BLaER1 treated with 17β-estradiol and CSF1 and Interleukin-3, amounts not matched to agents 10 nM and 100 nM (cell line): ENCODE data around the gene CCDC127.

Experiments
- H3K27ac ChIP-seq, 11 experiments: shearing (Covaris generic); formaldehyde crosslinking; 2 replicates each; pipeline ENCODE4 v1.8.1; 2022
- H3K27me3 ChIP-seq, 11 experiments: shearing (Covaris generic); formaldehyde crosslinking; 2 replicates each; pipeline ENCODE4 v1.8.1; 2022
- H3K36me3 ChIP-seq, 11 experiments: shearing (Covaris generic); formaldehyde crosslinking; 2 replicates each; pipeline ENCODE4 v1.8.1; 2022
- H3K4me1 ChIP-seq, 10 experiments: shearing (Covaris generic); formaldehyde crosslinking; 2 replicates each; pipeline ENCODE4 v1.8.1; 2022
- H3K4me2 ChIP-seq, 11 experiments: shearing (Covaris generic); formaldehyde crosslinking; 2 replicates each; pipeline ENCODE4 v1.8.1; 2022
- H3K4me3 ChIP-seq, 10 experiments: shearing (Covaris generic); formaldehyde crosslinking; 2 replicates each; pipeline ENCODE4 v1.8.1; 2022
- H3K9ac ChIP-seq, 11 experiments: shearing (Covaris generic); formaldehyde crosslinking; 2 replicates each; pipeline ENCODE4 v1.8.1; 2022
- H3K9me3 ChIP-seq, 11 experiments: shearing (Covaris generic); formaldehyde crosslinking; replicated peaks in 1 of 11; 2 replicates each; pipeline ENCODE4 v1.8.1; 2022
- H4K20me1 ChIP-seq, 11 experiments: shearing (Covaris generic); formaldehyde crosslinking; 2 replicates each; pipeline ENCODE4 v1.8.1; 2022
- Cebpa-rat ChIP-seq, 11 experiments: shearing (Covaris generic); IDR thresholded peaks; 2 replicates each; pipeline ENCODE4 v1.8.1; 2022

Gene CCDC127

GRCh38 chr5:190366-191035, 27.5 kb downstream of the CCDC127 start:
- Histone ChIP-seq H3K27ac (peak overlapping the region in 7 of 11 experiments; percentile 26 to 85 (median 71); a peak in 14 of 22 replicates), H3K4me2 (peak overlapping the region; percentile 65 to 100 (median 90)), H3K27me3 (peaks cover 0 to 71% (median 0%) of the 10 kb centered on the region in 11 experiments; a peak in 11 of 22 replicates), H3K9me3 (peaks cover 0 to 6% (median 0%) of the 10 kb centered on the region in 11 experiments; a peak in 1 of 22 replicates), H3K36me3 (peaks cover 0 to 19% (median 0%) of the 10 kb centered on the region in 11 experiments; a peak in 9 of 22 replicates), H4K20me1 (peaks cover 0 to 42% (median 0%) of the 10 kb centered on the region in 11 experiments; a peak in 5 of 22 replicates), H3K4me3 (peak overlapping the region in 9 of 10 experiments; percentile 21 to 75 (median 54); a peak in 15 of 20 replicates), H3K4me1 (peaks cover 50 to 100% (median 98%) of the 10 kb centered on the region in 10 experiments), H3K9ac (peak overlapping the region in 8 of 11 experiments; percentile 20 to 83 (median 65); a peak in 16 of 22 replicates)
- no peak for TF ChIP-seq Cebpa-rat (IDR thresholded peaks at IDR 0.05)

GRCh38 chr5:189976-190365, 28.0 kb downstream of the CCDC127 start:
- Histone ChIP-seq H3K9ac (peak overlapping the region in 6 of 11 experiments; percentile 40 to 83 (median 76); a peak in 10 of 22 replicates), H3K9me3 (peaks cover 0 to 6% (median 0%) of the 10 kb centered on the region in 11 experiments; a peak in 1 of 22 replicates), H4K20me1 (peaks cover 0 to 42% (median 0%) of the 10 kb centered on the region in 11 experiments; a peak in 5 of 22 replicates), H3K4me2 (peak overlapping the region; percentile 65 to 100 (median 90); a peak in 21 of 22 replicates), H3K4me1 (peaks cover 50 to 100% (median 98%) of the 10 kb centered on the region in 10 experiments), H3K27ac (peak overlapping the region in 6 of 11 experiments; percentile 57 to 85 (median 76); a peak in 11 of 22 replicates), H3K36me3 (peaks cover 0 to 14% (median 0%) of the 10 kb centered on the region in 11 experiments; a peak in 8 of 22 replicates), H3K4me3 (peak overlapping the region in 3 of 10 experiments; percentile 62 to 75 (median 73); a peak in 4 of 20 replicates), H3K27me3 (peaks cover 0 to 77% (median 0%) of the 10 kb centered on the region in 11 experiments; a peak in 11 of 22 replicates)
- no peak for TF ChIP-seq Cebpa-rat (IDR thresholded peaks at IDR 0.05)

- Histone ChIP-seq H3K4me3 (peak overlapping the region in 2 of 10 experiments; percentile 73 to 75; a peak in 4 of 20 replicates), H3K9ac (peak overlapping the region in 4 of 11 experiments; percentile 72 to 83 (median 80); a peak in 7 of 22 replicates), H3K4me1 (peaks cover 50 to 100% (median 98%) of the 10 kb centered on the region in 10 experiments), H3K27me3 (peaks cover 0 to 82% (median 0%) of the 10 kb centered on the region in 11 experiments; a peak in 11 of 22 replicates), H3K36me3 (peaks cover 0 to 9% (median 0%) of the 10 kb centered on the region in 11 experiments; a peak in 8 of 22 replicates), H3K4me2 (peak overlapping the region in 9 of 11 experiments; percentile 82 to 100 (median 95); a peak in 17 of 22 replicates), H3K9me3 (peaks cover 0 to 6% (median 0%) of the 10 kb centered on the region in 11 experiments; a peak in 1 of 22 replicates), H4K20me1 (peaks cover 0 to 42% (median 0%) of the 10 kb centered on the region in 11 experiments; a peak in 5 of 22 replicates), H3K27ac (peak overlapping the region in 6 of 11 experiments; percentile 57 to 85 (median 76); a peak in 11 of 22 replicates)
- no peak for TF ChIP-seq Cebpa-rat (IDR thresholded peaks at IDR 0.05)
Observed at GRCh38 chr5:189486-189885, 28.5 kb downstream of the CCDC127 start.

DNA sequence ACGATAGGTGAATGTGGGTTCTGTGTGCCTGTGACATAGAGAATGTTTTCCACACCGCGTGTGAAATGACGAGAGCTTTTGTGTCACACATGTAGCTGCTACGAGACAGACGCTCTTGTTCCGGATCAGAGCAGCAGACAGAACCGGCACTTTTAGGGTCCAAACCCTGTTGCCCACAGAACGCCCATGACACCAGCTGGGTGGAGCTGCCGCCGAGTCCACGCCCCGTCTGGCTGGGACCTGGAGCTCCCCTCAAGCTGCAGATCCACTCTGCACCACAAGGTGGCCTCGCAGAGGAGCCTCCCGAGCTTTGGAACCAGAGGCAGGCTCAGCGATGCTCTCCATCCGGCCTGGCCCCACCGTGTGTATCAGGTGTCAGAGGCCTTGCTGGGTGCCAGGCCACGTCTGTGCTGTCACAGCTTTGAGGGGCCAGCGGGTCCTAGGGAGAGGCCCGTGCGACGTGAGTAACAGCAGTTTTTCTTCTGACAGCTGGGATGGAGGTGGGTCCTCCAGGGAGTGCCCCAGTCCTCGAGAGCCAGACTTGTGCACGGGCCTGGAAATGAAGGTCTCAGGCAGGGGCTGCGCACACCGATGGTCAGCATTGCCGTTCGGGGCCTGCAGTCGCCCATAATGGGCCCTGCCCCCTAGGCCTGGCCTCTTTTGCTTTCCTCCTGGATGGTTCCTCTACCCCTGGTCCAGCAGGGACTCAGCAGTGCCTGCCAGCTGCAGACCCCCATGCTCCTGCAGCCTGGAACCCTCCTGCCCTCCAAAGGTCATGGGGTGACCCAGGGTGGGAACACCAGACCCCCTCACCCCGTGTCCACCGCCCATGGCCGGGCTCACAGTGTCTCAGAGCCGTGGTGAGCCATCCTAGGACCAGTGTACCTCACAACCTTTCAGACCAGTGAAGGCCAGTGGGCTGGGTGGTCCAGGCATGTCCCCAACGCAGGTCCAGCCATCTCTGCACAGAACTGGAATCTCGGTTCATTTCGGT, 29.2 kb downstream of the CCDC127 start:
- peak overlapping the region in 3 of 10 experiments; percentile 15 to 75 (median 73); a peak in 5 of 20 replicates for H3K4me3 ChIP-seq
- peaks cover 0 to 85% (median 0%) of the 10 kb centered on the region in 11 experiments; a peak in 11 of 22 replicates for H3K27me3 ChIP-seq
- H3K27ac ChIP-seq: peak overlapping the region in 6 of 11 experiments; percentile 57 to 85 (median 76); a peak in 9 of 22 replicates
- H3K4me1 ChIP-seq: peaks cover 50 to 100% (median 95%) of the 10 kb centered on the region in 10 experiments
- peak overlapping the region; percentile 63 to 100 (median 90) for H3K4me2 ChIP-seq
- peaks cover 0 to 2% (median 0%) of the 10 kb centered on the region in 11 experiments; a peak in 2 of 22 replicates for H3K36me3 ChIP-seq
- no peak for TF ChIP-seq Cebpa-rat (IDR thresholded peaks at IDR 0.05)
- peak overlapping the region in 4 of 11 experiments; percentile 72 to 83 (median 80); a peak in 8 of 22 replicates for H3K9ac ChIP-seq
- H3K9me3 ChIP-seq: peaks cover 0 to 6% (median 0%) of the 10 kb centered on the region in 11 experiments; a peak in 1 of 22 replicates
- H4K20me1 ChIP-seq: peaks cover 0 to 42% (median 0%) of the 10 kb centered on the region in 11 experiments; a peak in 4 of 22 replicates

GRCh38 chr5:187617-188451, 30.1 kb downstream of the CCDC127 start:
- peak overlapping the region in 5 of 11 experiments; percentile 0 to 67 (median 32); a peak in 6 of 22 replicates for H3K27ac ChIP-seq
- peaks cover 0 to 76% (median 0%) of the 10 kb centered on the region in 11 experiments; a peak in 11 of 22 replicates for H3K27me3 ChIP-seq
- H4K20me1 ChIP-seq: peaks cover 0 to 42% (median 0%) of the 10 kb centered on the region in 11 experiments; a peak in 2 of 22 replicates
- peak overlapping the region in 1 of 10 experiments; percentile 15; a peak in 1 of 20 replicates for H3K4me3 ChIP-seq
- H3K4me2 ChIP-seq: peak overlapping the region; percentile 63 to 100 (median 90)
- H3K9ac ChIP-seq: peak overlapping the region in 4 of 11 experiments; percentile 9 to 45 (median 38); a peak in 2 of 22 replicates
- H3K4me1 ChIP-seq: peaks cover 49 to 93% (median 86%) of the 10 kb centered on the region in 10 experiments
- TF ChIP-seq Cebpa-rat (IDR thresholded peaks at IDR 0.05): no peak
- H3K9me3 ChIP-seq: peaks cover 0 to 6% (median 0%) of the 10 kb centered on the region in 11 experiments; a peak in 1 of 22 replicates
- H3K36me3 ChIP-seq: peaks cover 0 to 6% (median 2%) of the 10 kb centered on the region in 11 experiments; a peak in 10 of 22 replicates

GRCh38 chr5:187042-187431, 30.9 kb downstream of the CCDC127 start:
- TF ChIP-seq Cebpa-rat (IDR thresholded peaks at IDR 0.05): no peak

More at GRCh38 chr5:187042-187431, 30.9 kb downstream of the CCDC127 start:
- H3K9me3 ChIP-seq: peaks cover 0 to 4% (median 0%) of the 10 kb centered on the region in 11 experiments; a peak in 1 of 22 replicates
- H3K4me2 ChIP-seq: peak overlapping the region in 9 of 11 experiments; percentile 56 to 100 (median 90); a peak in 18 of 22 replicates
- peaks cover 0 to 38% (median 0%) of the 10 kb centered on the region in 11 experiments; a peak in 2 of 22 replicates for H4K20me1 ChIP-seq
- peaks cover 0 to 68% (median 0%) of the 10 kb centered on the region in 11 experiments; a peak in 11 of 22 replicates for H3K27me3 ChIP-seq
- peaks cover 41 to 85% (median 78%) of the 10 kb centered on the region in 10 experiments for H3K4me1 ChIP-seq
- peak overlapping the region in 5 of 11 experiments; percentile 25 to 70 (median 58); a peak in 5 of 22 replicates for H3K27ac ChIP-seq
- H3K4me3 ChIP-seq: no peak overlapping the region
- H3K9ac ChIP-seq: 0 out of 22 replicates have a peak overlapping the region, but pooled peaks of 2 of the 11 experiments have one; percentile 14 to 45
- H3K36me3 ChIP-seq: peaks cover 0 to 14% (median 10%) of the 10 kb centered on the region in 11 experiments; a peak in 12 of 22 replicates
